OCI-LY7 (cell line): ENCODE results near the gene PITPNM3. TPM values are rescaled to one million over a fixed set of nuclear protein-coding genes. Genes with fewer than 3 reads are reported as not detected.

Experiments
- BruUV-seq: library from RNA; stranded (reverse); fragments of 400-500 nt; replicated peaks from 2 replicates; lab custom pipeline; 2021; lab: Mats Ljungman, UMichigan
- CTCF ChIA-PET: fragments of 300-600 bp; sonication (Branson Sonifier 250); formaldehyde crosslinking; loops from one replicate; lab custom pipeline; 2022; ENCODE audit warnings: antibody characterized with exemption; ENCODE audit not compliant: unreplicated experiment; lab: Charles Lee
- POLR2A ChIA-PET: fragments of 300-600 bp; sonication (Branson Sonifier 250); formaldehyde crosslinking; loops from one replicate; lab custom pipeline; 2022; ENCODE audit warnings: antibody characterized with exemption; lab: Charles Lee
- DNase-seq: peaks from one replicate; pipeline ENCODE4 v3.0.0-alpha.2; 2015; ENCODE audit warnings: low spot score
- H2AFZ ChIP-seq: fragments of 200-600 bp; sonication (generic), shearing (Covaris generic); 2 replicates; pipeline ENCODE4 v1.6.1; 2014; ENCODE audit warnings: mild to moderate bottlenecking, antibody characterized with exemption, low read length, moderate library complexity
- H3K27ac ChIP-seq: fragments of 200-600 bp; sonication (generic); 2 replicates; pipeline ENCODE4 v1.5.1; 2014; ENCODE audit warnings: mixed run types, low read depth, mild to moderate bottlenecking, moderate library complexity, low read length, inconsistent platforms; ENCODE audit not compliant: poor library complexity, severe bottlenecking
- H3K36me3 ChIP-seq: fragments of 200-600 bp; sonication (generic); 2 replicates; pipeline ENCODE4 v1.6.1; 2014; ENCODE audit warnings: mild to moderate bottlenecking, antibody characterized with exemption, low read length, moderate library complexity, mixed read lengths; ENCODE audit not compliant: insufficient read depth
- H3K4me1 ChIP-seq: fragments of 200-600 bp; sonication (generic); 2 replicates; pipeline ENCODE4 v1.5.1; 2014; ENCODE audit warnings: mild to moderate bottlenecking, low read length; ENCODE audit not compliant: insufficient read depth, poor library complexity, severe bottlenecking
- H3K4me2 ChIP-seq: fragments of 200-600 bp; sonication (generic); 2 replicates; pipeline ENCODE4 v1.6.1; 2014; ENCODE audit warnings: mild to moderate bottlenecking, low read length
- H3K4me3 ChIP-seq: fragments of 200-600 bp; sonication (generic); 2 replicates; pipeline ENCODE4 v1.5.1; 2014; ENCODE audit warnings: mild to moderate bottlenecking, low read depth, low read length; ENCODE audit not compliant: poor library complexity, severe bottlenecking
- H3K79me2 ChIP-seq: fragments of 200-600 bp; sonication (generic); 2 replicates; pipeline ENCODE4 v1.6.1; 2016; ENCODE audit warnings: low read depth, mild to moderate bottlenecking, low read length, moderate library complexity, mixed read lengths; ENCODE audit not compliant: insufficient read depth
- H3K9me2 ChIP-seq: fragments of 200-600 bp; sonication (generic); 2 replicates; pipeline ENCODE4 v1.6.1; 2016; ENCODE audit warnings: mild to moderate bottlenecking, low read length, mixed read lengths; ENCODE audit not compliant: insufficient read depth
- H3K9me3 ChIP-seq: fragments of 200-600 bp; sonication (generic); 2 replicates; pipeline ENCODE4 v1.6.1; 2014; ENCODE audit warnings: mild to moderate bottlenecking, mixed run types, low read length, mixed read lengths
- H4K20me1 ChIP-seq: fragments of 200-600 bp; sonication (generic); 2 replicates; pipeline ENCODE4 v1.6.1; 2014; ENCODE audit warnings: mild to moderate bottlenecking, antibody characterized with exemption, low read length, moderate library complexity, mixed read lengths; ENCODE audit not compliant: insufficient read depth
- CTCF ChIP-seq: fragments of 200-600 bp; sonication (generic); conservative IDR thresholded peaks from 2 replicates; pipeline ENCODE4 v1.5.1; 2014; ENCODE audit warnings: mild to moderate bottlenecking, antibody characterized with exemption, low read length, moderate library complexity, mixed read lengths
- EZH2phosphoT487 ChIP-seq: fragments of 200-600 bp; sonication (generic); IDR thresholded peaks from 2 replicates; pipeline ENCODE4 v1.6.1; 2018; ENCODE audit warnings: low read depth, borderline replicate concordance, mild to moderate bottlenecking, mixed run types, antibody characterized with exemption, low read length, moderate library complexity, mixed read lengths
- intact Hi-C: fragments of 100-400 bp; cut with micrococcal nuclease; formaldehyde crosslinking; loops from one replicate; pipeline ENCODE4 v1.10.0; 2022; ENCODE audit not compliant: unreplicated experiment
- total RNA-seq, 2 experiments: library from RNA; depleted of rRNA in 1 of 2; stranded (reverse); fragments of >200 nt in 1 of 2; shearing (Covaris generic) in 1 of 2; gene quantifications; 2 replicates each; pipeline ENCODE4 v1.2.3, GENCODE V29; 2014 to 2022

PITPNM3 gene
- total RNA-seq, 2 experiments from 2014 or later, result 0.76 to 1.6 TPM

- POLR2A ChIA-PET, result no interaction called here
- BruUV-seq, result no TSS peak
- CTCF ChIA-PET, result no interaction called here
Measured at GRCh38 chr17:6536053-6536452, 20.3 kb downstream of the PITPNM3 start.

GRCh38 chr17:6534846-6535514 lies 21.4 kb downstream of the PITPNM3 start:
- H4K20me1 ChIP-seq, result no peaks in the 10 kb centered on the region
- no peak overlapping the region for H3K27ac ChIP-seq
- no peaks in the 10 kb centered on the region for H3K36me3 ChIP-seq
- no peak overlapping the region for H3K4me2 ChIP-seq
- H3K79me2 ChIP-seq, result no peaks in the 10 kb centered on the region
- BruUV-seq, result no TSS peak
- DNase-seq, result no peak
- no peak for TF ChIP-seq CTCF
- CTCF ChIA-PET, result no interaction called here
- POLR2A ChIA-PET, result no interaction called here
- H2AFZ ChIP-seq, result no peak overlapping the region
- intact Hi-C loops, result no loop called here
- no peaks in the 10 kb centered on the region for H3K4me1 ChIP-seq
- H3K9me3 ChIP-seq, result no peaks in the 10 kb centered on the region
- H3K9me2 ChIP-seq, result no peaks in the 10 kb centered on the region
- H3K4me3 ChIP-seq, result no peak overlapping the region

More at GRCh38 chr17:6536053-6536452, 20.3 kb downstream of the PITPNM3 start:
- Histone ChIP-seq H3K9me2 (no peaks in the 10 kb centered on the region), H3K4me2 (no peak overlapping the region), H3K4me1 (no peaks in the 10 kb centered on the region), H2AFZ (no peak overlapping the region), H3K79me2 (no peaks in the 10 kb centered on the region), H3K36me3 (no peaks in the 10 kb centered on the region), H4K20me1 (no peaks in the 10 kb centered on the region), H3K4me3 (no peak overlapping the region), H3K27ac (no peak overlapping the region), H3K9me3 (no peaks in the 10 kb centered on the region)
- intact Hi-C loops, result no loop called here
- TF ChIP-seq EZH2phosphoT487 (no peak), CTCF (no peak)
- DNase-seq, result no peak

- H3K9me3 ChIP-seq, result no peaks in the 10 kb centered on the region
- ChIA-PET CTCF (no interaction called here), POLR2A (no interaction called here)
- no peak overlapping the region for H3K27ac ChIP-seq
- H4K20me1 ChIP-seq, result no peaks in the 10 kb centered on the region
- no peaks in the 10 kb centered on the region for H3K4me1 ChIP-seq
- H3K36me3 ChIP-seq, result no peaks in the 10 kb centered on the region
- TF ChIP-seq EZH2phosphoT487 (no peak), CTCF (no peak)
- BruUV-seq, result no TSS peak
- no peak overlapping the region for H3K4me3 ChIP-seq
- DNase-seq, result no peak
- intact Hi-C loops, result no loop called here
- H3K79me2 ChIP-seq, result no peaks in the 10 kb centered on the region
- no peaks in the 10 kb centered on the region for H3K9me2 ChIP-seq
- H3K4me2 ChIP-seq, result no peak overlapping the region
- H2AFZ ChIP-seq, result no peak overlapping the region
Measured at GRCh38 chr17:6532441-6532885, 23.9 kb downstream of the PITPNM3 start.
